ENCODE results near the gene ANKZF1. TPM values are rescaled to one million over a fixed set of nuclear protein-coding genes. Genes with fewer than 3 reads are reported as not detected.

ANKZF1 gene
- total and polyA plus RNA-seq, 2 of the 8 experiments (the other 6 are each of a cell fraction or from before 2014, with no cell fraction given) = 32.5 to 50.1 TPM

- H2AK5ac ChIP-seq (ENCODE audit: low read depth, low read length) = peak overlapping the region; percentile 71; the same call in 1 of the 2 replicates
- peaks cover 0 to 18% (median 5%) of the 10 kb centered on the region in 4 experiments; a peak in 5 of 8 replicates for H3K36me3 ChIP-seq (ENCODE audit: control insufficient read depth in 2 of 4, insufficient read depth in 4 of 4, low read length in 3 of 4)
- no peak overlapping the region for H3K23ac ChIP-seq (ENCODE audit: insufficient read length)
- H4K8ac ChIP-seq (ENCODE audit: extremely low read depth, insufficient read depth, low read length) = no peak overlapping the region
- H3K14ac ChIP-seq (ENCODE audit: insufficient read length) = no peak overlapping the region
- ChIA-PET POLR2A (ENCODE audit: partially characterized antibody) (interaction anchor here (0.8 to 6.1 kb wide), 15 partner anchors 9 to 547 kb away, joined by 3 to 101 read pairs (median 4); partner anchors contain the start of genes ABCB6, ANKZF1, ATG9A and BCS1L), CTCF (ENCODE audit: partially characterized antibody) (interaction anchor here (0.6 to 2.4 kb wide), 18 partner anchors 25 to 308 kb away, joined by 3 to 8 read pairs (median 3); partner anchors contain the start of genes CNPPD1 and TUBA4B)
- H3K4ac ChIP-seq (replicated peaks; ENCODE audit: insufficient read length, low read depth, low read length) = peak overlapping the region; percentile 0
- 0 out of 2 replicates have a peak overlapping the region, but pooled peaks have one; percentile 26 for H2BK5ac ChIP-seq (ENCODE audit: low read depth, low read length)
- H2BK12ac ChIP-seq (ENCODE audit: low read depth, low read length) = 0 out of 2 replicates have a peak overlapping the region, but pooled peaks have one; percentile 39
- H3K4me2 ChIP-seq (ENCODE audit: insufficient read depth in 1 of 2, low read depth in 2 of 2, low read length in 2 of 2) = peak overlapping the region; percentile 94 to 100
- no peak overlapping the region for H3K27ac ChIP-seq (ENCODE audit: low read depth, low read length)
- 0 out of 2 replicates have a peak overlapping the region, but pooled peaks have one; percentile 53 for H2BK15ac ChIP-seq (ENCODE audit: low read length)
- no peak overlapping the region for H2BK120ac ChIP-seq (replicated peaks; ENCODE audit: low read depth, low read length)
- H3K27me3 ChIP-seq (replicated peaks in 1 of 4; ENCODE audit: control insufficient read depth in 3 of 4, extremely low read depth in 1 of 4, insufficient read depth in 3 of 4, low read length in 3 of 4) = no peaks in the 10 kb centered on the region
- no peaks in the 10 kb centered on the region for H3K79me1 ChIP-seq (ENCODE audit: low read depth, low read length)
- H4K20me1 ChIP-seq (replicated peaks in 1 of 2; ENCODE audit: control insufficient read depth in 1 of 2, insufficient read depth in 2 of 2, low read length in 2 of 2) = peaks cover 0 to 2% of the 10 kb centered on the region in 2 experiments
- H2BK20ac ChIP-seq (ENCODE audit: low read length) = no peak overlapping the region
- no peaks in the 10 kb centered on the region; a peak in 1 of 4 replicates for H3K9me3 ChIP-seq (ENCODE audit: insufficient read depth in 2 of 2, low read depth in 1 of 2, low read length in 1 of 2)
- peak overlapping the region in 1 of 4 experiments; percentile 84; a peak in 1 of 7 replicates for H3K9ac ChIP-seq (replicated peaks in 1 of 4; ENCODE audit: extremely low read depth in 1 of 4, low read depth in 3 of 4, low read length in 3 of 4)
- H4K5ac ChIP-seq (ENCODE audit: insufficient read length, low read depth, low read length) = no peak overlapping the region
- H3K4me1 ChIP-seq (replicated peaks in 1 of 4; ENCODE audit: control insufficient read depth in 3 of 4, insufficient read depth in 4 of 4, low read length in 3 of 4) = peaks cover 0 to 6% (median 3%) of the 10 kb centered on the region in 4 experiments; a peak in 5 of 7 replicates
- WGBS, 2 experiments (ENCODE audit: extremely low coverage in 1 of 2, insufficient coverage in 1 of 2, insufficient read length in 1 of 2, insufficient replicate concordance in 2 of 2, low coverage in 1 of 2, low lambda C conversion rate in 2 of 2, missing lambda C conversion rate in 1 of 2) = 33% methylated on average over 7 of the region's 7 CpGs; no CpG with 5 or more reads in 1 of the 2 experiments
- H3K18ac ChIP-seq (ENCODE audit: extremely low read depth, low read length) = no peak overlapping the region
- H3K23me2 ChIP-seq (ENCODE audit: low read depth, low read length) = peaks cover 10% of the 10 kb centered on the region
- DNase-seq (ENCODE audit: low read depth in 1 of 2, low spot score in 2 of 2) (no peak), FAIRE-seq (no peak)
- no peaks in the 10 kb centered on the region for H3K79me2 ChIP-seq (ENCODE audit: control insufficient read depth in 1 of 2, insufficient read depth in 2 of 2, low read length in 2 of 2)
- H3K56ac ChIP-seq (replicated peaks; ENCODE audit: insufficient read length, low read depth, low read length) = no peak overlapping the region
- H3K4me3 ChIP-seq (ENCODE audit: extremely low read depth in 1 of 4, insufficient read depth in 2 of 4, low read depth in 3 of 4, low read length in 4 of 4) = peak overlapping the region; percentile 70 to 80 (median 73)
- no peak overlapping the region for H4K91ac ChIP-seq (replicated peaks; ENCODE audit: insufficient read length, low read length)
- H2AFZ ChIP-seq (ENCODE audit: low read length) = peak overlapping the region; percentile 62
- TF ChIP-seq RFX5 (IDR thresholded peaks at IDR 0.05; ENCODE audit: borderline replicate concordance, low read depth, low read length) (no peak), SIN3A (conservative IDR thresholded peaks at IDR 0.05 in 1 of 2, IDR thresholded peaks at IDR 0.05 in 1 of 2; ENCODE audit: low read depth in 1 of 2, low read length in 2 of 2) (no peak), BCL11A (IDR thresholded peaks at IDR 0.05; ENCODE audit: low read depth in 2 of 2, low read length in 2 of 2) (no peak), ATF2 (IDR thresholded peaks at IDR 0.05; ENCODE audit: low read length) (no peak), SIX5 (IDR thresholded peaks at IDR 0.05; ENCODE audit: low read depth, low read length) (no peak), NANOG (IDR thresholded peaks at IDR 0.05; ENCODE audit: insufficient read depth, low read depth, low read length, poor library complexity, severe bottlenecking) (no peak), SP4 (IDR thresholded peaks at IDR 0.05; ENCODE audit: low read length) (no peak), MAFK (IDR thresholded peaks at IDR 0.05; ENCODE audit: low read depth, low read length) (no peak)
These were observed 23.7 kb upstream of the ANKZF1 start for GRCh38 chr2:219205981-219206327.
